Cardiac septum (tissue), 1 donor: ENCODE results near the gene DNAJA3. TPM values are rescaled to one million over a fixed set of nuclear protein-coding genes. Genes with fewer than 3 reads are reported as not detected.
"Not testable (repeated sequence)": the region's sequence is repeated elsewhere in the genome, so short reads cannot be mapped to it uniquely, and the experiment has no call there.

Experiments used
- DNase-seq: peaks from one replicate; pipeline ENCODE4 v3.0.0-alpha.2; 2020; ENCODE audit warnings: low spot score
- intact Hi-C: fragments of 100-400 bp; cut with DNase I; formaldehyde crosslinking; loops from one replicate; pipeline ENCODE4 v1.14.0; 2022
- total RNA-seq: library from RNA; stranded (reverse); fragmentation: NEBNext Ultra II Directional; extraction: Animal tissue kit (Norgen Biotek cat#: 25700); gene quantifications from one replicate; pipeline ENCODE4 v1.2.1, GENCODE V29; 2021
- donor health status: DM: no; HTN: no; CAD: no.

DNAJA3 gene
- total RNA-seq, 1 donor from 2014 or later, result 50.7 TPM

DNA sequence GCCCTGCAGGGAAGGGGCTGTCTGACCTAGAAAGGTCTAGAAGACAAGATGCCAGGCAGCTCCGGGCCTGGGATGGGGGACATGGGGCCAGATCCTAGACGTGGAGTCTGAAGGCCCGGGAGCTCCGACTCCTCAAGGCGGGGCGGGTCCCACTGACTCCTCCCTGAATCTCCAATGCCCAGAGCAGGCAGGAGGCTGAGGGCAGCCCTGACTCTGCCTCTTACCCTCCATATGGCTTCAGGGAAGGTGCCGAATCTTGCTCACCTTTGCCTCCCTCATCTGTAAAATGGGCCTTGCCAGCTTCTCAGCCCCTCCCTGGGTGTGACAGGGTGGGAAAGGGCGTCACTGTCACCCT lies 39.2 kb upstream of the DNAJA3 start:
- no peak for DNase-seq
- intact Hi-C loops, result no loop called here

- intact Hi-C loops, result no loop called here
- DNase-seq, result no peak
Measured at GRCh38 chr16:4386951-4387565, 38.6 kb upstream of the DNAJA3 start.

GRCh38 chr16:4387781-4388180 lies 37.9 kb upstream of the DNAJA3 start:
- intact Hi-C loops, result no loop called here
- no peak for DNase-seq

- no peak for DNase-seq
- intact Hi-C loops, result no loop called here
Measured at GRCh38 chr16:4388271-4389021, 37.2 kb upstream of the DNAJA3 start.

GRCh38 chr16:4389051-4389955 lies 36.4 kb upstream of the DNAJA3 start:
- no peak for DNase-seq
- intact Hi-C loops, result no loop called here

- no peak for DNase-seq
- intact Hi-C loops, result no loop called here
Measured at GRCh38 chr16:4390266-4391260, 35.1 kb upstream of the DNAJA3 start.

DNA sequence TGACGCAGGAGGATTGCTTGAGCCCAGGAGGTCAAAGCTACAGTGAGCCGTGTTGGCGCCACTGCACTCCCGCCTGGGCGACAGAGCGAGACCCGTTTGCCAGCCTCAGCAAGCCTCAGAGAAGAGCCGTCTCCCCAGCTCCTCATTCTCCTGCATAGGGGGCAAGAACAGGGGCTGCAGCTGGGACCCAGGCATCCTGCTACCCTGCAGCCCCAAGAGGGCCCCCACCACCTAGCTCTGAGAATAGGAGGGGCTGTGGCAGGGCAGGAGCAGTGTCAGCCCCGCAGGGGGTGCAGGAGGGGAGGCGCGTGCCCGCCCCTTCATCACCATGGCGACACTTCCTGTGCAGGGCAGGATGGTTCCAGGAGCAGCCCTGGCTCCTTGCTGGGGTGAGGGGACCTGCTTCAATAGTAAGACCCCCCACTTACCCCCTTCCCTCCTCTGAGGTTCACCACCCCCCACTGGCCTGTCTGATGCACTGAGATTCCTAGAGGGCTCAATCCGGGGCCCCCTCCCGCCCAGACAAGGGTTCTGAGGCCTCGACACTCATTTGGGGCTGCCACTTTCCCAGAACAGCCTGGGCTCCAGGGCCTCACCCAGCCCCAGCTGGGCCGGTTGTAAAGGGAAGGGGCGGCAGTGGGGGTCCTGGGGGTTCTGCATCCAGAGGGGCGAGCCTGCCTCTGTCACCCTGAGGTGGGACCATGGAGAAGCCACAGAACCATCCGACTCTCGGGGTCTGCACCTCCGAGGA lies 33.9 kb upstream of the DNAJA3 start:
- DNase-seq, result no peak
- intact Hi-C loops, result no loop called here

DNA sequence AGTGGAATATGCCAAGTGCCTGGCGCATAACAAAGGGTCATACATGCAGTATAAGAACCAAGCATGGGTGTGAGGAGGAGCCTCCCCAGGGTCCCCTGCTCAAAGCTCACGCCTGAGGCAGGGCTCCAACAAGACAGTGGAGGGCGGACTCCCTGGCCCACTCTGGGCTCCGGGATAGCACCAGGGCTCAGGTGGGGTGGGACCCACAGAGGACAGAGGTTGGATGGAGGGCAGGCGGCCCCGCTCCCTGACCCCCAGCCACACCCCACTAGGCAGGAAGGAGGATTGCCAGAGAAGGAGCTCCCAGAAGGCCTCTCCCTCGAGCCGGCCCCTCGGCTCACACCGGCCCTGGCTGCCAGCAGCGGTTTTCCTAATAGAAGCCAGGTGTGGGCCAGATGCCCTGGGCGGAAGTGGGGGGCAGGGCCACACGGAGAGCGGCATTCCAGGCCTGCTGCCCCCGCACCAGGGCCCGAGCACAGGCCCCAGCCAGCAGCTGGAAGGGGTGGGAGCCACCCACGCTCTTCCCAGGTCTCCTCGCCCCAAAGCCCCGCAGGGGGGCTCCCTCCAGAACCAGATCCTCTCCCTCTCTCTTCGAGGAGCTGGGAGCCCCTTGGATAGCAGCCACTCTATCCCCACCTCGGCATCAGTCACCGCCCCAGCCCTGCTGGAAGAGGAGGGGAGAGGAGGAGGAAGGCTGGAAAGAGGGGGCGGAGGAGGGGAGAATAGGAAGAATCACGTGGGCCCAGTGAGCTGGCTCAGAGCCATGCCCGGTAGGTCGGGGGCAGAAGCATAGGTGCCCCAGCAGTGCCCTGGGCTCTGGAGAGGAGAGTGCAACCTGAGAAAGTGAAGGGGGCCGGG lies 33.1 kb upstream of the DNAJA3 start:
- DNase-seq, result no peak
- intact Hi-C loops, result no loop called here

DNA sequence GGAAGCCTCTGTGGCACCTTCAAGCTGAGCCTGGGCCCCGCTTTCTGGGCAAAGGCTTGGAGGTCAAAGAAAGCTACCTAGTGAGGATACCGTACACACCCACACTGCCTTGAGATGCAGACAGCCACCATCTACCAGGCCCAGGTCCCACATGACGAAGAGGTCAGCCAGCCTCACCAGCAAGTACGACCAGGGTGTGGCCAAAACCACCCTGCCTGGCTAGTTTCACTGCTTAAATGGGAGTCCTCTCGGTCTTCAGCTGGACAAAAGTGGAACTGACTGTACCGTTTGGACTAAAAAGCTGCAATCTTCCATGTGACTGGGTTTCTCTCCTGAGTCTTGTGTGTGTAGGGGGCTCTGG lies 32.4 kb upstream of the DNAJA3 start:
- intact Hi-C loops, result no loop called here
- no peak for DNase-seq

DNA sequence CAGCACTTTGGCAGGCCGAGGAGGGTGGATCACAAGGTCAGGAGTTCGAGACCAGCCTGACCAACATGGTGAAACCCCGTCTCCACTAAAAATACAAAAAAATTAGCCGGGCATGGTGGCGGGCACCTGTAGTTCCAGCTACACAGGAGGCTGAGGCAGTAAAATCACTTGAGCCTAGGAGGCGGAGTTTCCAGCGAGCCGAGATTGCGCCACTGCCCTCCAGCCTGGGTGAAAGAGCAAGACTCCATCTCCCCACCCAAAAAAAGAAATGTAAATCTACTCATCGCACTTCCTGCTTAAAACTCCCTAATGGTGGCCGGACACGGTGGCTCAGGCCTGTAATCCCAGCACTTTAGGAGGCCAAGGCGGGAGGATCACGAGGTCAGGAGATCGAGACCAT lies 31.8 kb upstream of the DNAJA3 start:
- DNase-seq, intact Hi-C loops: not testable (repeated sequence)

DNA sequence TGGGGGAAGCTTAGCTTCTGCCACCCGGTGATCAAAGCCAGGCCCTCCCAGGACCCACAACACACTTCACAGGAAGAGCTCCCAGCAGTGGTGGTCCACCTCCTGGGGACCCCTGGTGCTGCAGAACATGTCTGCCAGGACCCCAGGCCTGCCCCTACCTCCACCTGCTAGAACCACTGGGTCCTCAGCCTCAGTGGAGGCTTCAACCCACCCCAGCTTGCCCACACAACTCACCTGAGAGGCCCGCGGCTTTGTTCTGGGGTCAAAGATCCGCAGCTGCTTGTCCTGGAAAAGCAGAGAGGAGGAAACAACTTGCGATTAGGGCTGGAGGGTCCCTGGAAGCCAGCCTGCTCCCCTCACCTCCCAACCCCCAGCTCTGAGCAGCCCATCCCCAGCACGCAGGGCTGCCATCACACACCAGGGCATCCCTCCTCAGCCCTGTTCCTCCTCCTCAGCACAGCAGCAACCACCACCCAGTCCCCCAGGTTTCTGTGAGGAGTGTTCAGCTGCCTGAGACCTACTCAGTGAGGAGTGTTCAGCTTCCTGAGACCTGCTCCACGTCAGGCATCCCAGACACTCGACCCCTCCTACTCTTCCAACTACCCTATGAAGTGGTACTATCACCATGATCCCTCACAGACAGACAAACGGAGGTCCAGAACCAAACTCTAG lies 30.5 kb upstream of the DNAJA3 start:
- intact Hi-C loops, result no loop called here

DNA sequence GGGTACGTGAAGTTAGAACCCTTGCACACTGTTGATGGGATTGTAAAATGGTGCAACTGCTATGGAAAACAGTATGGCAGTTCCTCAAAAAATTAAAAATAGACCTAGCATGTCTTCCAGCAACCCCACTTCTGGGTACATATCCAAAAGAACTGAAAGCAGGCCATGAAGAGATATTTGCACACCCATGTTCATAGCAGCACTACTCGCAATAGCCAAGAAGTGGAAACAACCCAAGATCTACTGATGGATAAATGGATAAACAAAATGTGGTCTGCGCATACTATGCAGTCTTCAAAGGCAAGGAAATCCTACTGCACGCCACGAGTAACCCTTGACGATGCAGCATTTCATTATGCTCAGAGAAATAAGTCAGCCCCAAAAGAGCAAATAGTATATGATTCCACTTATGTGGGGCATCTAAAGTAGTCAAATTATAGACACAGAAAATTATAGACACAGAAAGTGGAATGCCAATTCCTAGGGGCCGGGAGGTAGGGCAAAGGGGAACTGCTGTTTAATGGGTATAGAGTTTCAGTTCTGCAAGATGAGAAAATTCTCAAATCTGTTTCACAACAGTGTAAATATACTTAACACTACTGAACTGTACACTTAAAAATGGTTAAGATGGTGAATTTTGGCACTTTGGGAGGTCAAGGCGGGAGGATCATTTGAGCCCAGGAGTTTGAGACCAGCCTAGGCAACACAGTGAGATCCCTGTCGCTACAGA lies 26.5 kb upstream of the DNAJA3 start:
- intact Hi-C loops, result no loop called here
- no peak for DNase-seq

More for the DNA sequence above, 30.5 kb upstream of the DNAJA3 start:
- no peak for DNase-seq

DNA sequence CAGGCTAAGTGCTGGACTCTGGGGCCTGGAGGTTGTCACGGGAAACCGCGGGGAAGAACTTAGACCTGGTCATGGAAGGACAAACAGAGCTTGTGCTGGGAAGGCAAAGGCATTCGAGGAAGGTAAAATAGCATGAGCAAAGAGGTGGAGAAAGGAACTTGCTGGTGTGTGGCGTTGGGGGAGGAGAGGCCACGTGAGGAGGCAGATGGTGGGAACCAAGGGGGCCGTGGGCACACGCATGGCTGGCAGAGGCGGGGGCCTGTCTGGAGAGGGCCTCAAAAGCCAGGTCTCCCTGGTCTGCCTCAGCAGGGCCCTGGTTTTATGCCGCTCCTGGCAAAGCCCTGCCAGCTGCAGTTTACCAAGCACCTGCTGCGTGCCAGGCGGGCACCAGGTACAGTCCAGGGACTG lies 24.6 kb upstream of the DNAJA3 start:
- DNase-seq, result no peak
- intact Hi-C loops, result loop anchor here (1.0 to 5.0 kb wide), 2 partner anchors 42 to 199 kb away; no protein-coding TSS in a partner anchor

- intact Hi-C loops, result loop anchor here (1.0 to 5.0 kb wide), 2 partner anchors 42 to 199 kb away; no protein-coding TSS in a partner anchor
- DNase-seq, result no peak
Measured at GRCh38 chr16:4401510-4401909, 24.2 kb upstream of the DNAJA3 start.

- intact Hi-C loops, result loop anchor here (2.0 to 5.0 kb wide), 2 partner anchors 114 to 200 kb away; no protein-coding TSS in a partner anchor
Measured at GRCh38 chr16:4402439-4403132, 23.1 kb upstream of the DNAJA3 start.

More at GRCh38 chr16:4402439-4403132, 23.1 kb upstream of the DNAJA3 start:
- DNase-seq, result peak; percentile 93
